Left lobe of liver (tissue), 2 donors: ENCODE data around the gene DTWD2. TPM values are rescaled to one million over a fixed set of nuclear protein-coding genes. Genes with fewer than 3 reads are reported as not detected.
"Not testable (repeated sequence)": the region's sequence is repeated elsewhere in the genome, so short reads cannot be mapped to it uniquely, and the experiment has no call there.

Experiments
- ATAC-seq: fragments of 200-7000 bp; cut with Tn5 transposase; one replicate; pipeline ENCODE4 v1.9.1; 2020; ENCODE audit warnings: mild to moderate bottlenecking, moderate library complexity
- DNase-seq: peaks from one replicate; pipeline ENCODE4 v3.0.0-alpha.2; 2020; ENCODE audit warnings: low spot score
- total RNA-seq: library from RNA; stranded (reverse); gene quantifications from one replicate; pipeline ENCODE4 v1.2.1, GENCODE V29; 2021
- donor health status: DM: no; HTN: no; CAD: no; lungs with moderate emphysema.
- donor health status: DM: no; HTN: yes; CAD: no.

Gene DTWD2
- total RNA-seq, 1 donor from 2014 or later, result 4.6 TPM

GRCh38 chr5:118882666-118883065 is 105.7 kb downstream of the DTWD2 start:
- DNase-seq (no peak), ATAC-seq (no peak)

GRCh38 chr5:118876852-118877251 is 111.5 kb downstream of the DTWD2 start:
- DNase-seq, ATAC-seq: not testable (repeated sequence)

- DNase-seq, result no peak
- no peak for ATAC-seq
These were observed 113.2 kb downstream of the DTWD2 start for GRCh38 chr5:118875131-118875530.

GRCh38 chr5:118873417-118873816 is 114.9 kb downstream of the DTWD2 start:
- no peak for ATAC-seq
- DNase-seq, result no peak

GRCh38 chr5:118863345-118863744 is 125.0 kb downstream of the DTWD2 start:
- ATAC-seq, result no peak
- DNase-seq, result no peak

DNA sequence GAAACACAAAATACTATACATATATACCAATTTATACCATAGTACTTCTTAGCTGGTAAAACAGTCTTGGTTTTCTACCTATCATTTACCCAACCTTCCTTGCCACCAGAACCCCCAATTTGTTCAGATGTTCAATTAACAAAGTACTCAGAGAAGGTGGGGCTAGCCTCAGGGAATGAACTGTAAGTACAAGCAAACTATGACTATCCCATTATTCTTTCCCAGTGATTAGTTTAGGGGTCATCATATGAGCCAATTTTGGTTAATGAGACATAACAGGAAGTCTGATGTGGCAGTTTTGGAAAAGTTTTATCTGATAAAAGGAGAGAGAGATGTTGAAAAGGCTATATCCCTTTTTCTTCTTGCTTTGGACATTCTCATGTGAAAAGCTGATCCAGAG is 125.8 kb downstream of the DTWD2 start:
- ATAC-seq (no peak), DNase-seq (no peak)

DNA sequence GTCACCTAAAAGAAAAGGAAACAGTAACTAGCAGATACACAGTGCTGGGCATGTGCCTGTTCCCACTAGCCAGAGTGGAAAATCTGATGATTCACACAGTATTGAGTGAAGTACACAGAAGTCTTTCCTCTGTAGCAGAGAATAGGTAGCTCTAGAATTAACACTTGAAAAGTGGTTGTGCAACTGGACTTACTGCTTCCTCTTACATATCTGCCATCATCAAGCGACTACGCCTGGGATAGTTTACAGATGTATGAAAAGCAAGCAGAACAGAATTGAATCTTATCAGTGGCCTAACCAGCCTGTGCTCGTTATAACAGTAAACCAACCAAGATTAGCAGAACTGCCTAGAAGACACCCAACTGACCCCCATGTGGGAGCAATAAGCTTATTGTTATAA is 130.6 kb downstream of the DTWD2 start:
- no peak for DNase-seq
- no peak for ATAC-seq

- DNase-seq, result no peak
These were observed 133.5 kb downstream of the DTWD2 start for GRCh38 chr5:118854819-118855218.

GRCh38 chr5:118851785-118852184 is 136.6 kb downstream of the DTWD2 start:
- not testable (repeated sequence) for DNase-seq, ATAC-seq

More at GRCh38 chr5:118854819-118855218, 133.5 kb downstream of the DTWD2 start:
- ATAC-seq, result no peak

- DNase-seq, ATAC-seq: not testable (repeated sequence)
These were observed 138.8 kb downstream of the DTWD2 start for GRCh38 chr5:118849507-118849906.

DNA sequence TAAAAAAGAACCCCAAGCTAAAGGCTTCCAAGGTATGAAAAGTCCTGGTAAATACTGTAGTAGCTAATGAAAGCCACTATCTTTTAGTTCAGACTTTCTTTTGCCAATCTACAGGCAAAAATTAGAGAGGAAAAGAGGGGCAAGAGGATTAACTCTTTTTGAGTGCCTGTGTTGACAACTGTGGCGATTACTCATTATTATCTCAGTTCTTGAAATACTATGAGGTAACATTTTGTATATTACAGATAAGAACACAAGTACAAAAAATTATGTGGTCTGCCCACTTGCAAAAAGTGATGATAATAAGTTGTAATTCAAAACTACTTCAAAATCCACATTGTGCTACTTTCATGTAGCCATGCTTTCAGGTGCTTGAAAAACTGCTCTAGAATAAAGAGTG is 144.0 kb downstream of the DTWD2 start:
- ATAC-seq (no peak), DNase-seq (no peak)

GRCh38 chr5:118834710-118835109 is 153.6 kb downstream of the DTWD2 start:
- no peak for DNase-seq

DNA sequence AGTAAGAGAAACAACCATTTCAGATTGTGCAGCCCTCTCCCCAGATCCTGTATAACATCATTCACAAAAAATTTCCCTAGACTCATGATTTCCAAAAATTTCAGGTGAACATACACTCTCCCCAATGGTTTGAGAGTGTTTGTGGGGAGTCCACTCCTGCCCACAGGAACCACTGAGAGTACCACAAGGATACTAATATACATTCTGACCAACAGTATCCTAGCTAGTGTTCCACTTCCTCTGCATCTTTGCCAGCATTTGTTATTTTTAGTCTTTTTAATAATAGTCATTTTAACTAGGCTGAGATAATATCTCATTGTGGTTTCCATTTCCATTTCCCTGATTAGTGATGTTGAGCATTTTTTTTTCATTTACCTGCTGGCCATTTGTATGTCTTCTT is 155.4 kb downstream of the DTWD2 start:
- ATAC-seq (no peak), DNase-seq (no peak)

More at GRCh38 chr5:118834710-118835109, 153.6 kb downstream of the DTWD2 start:
- no peak for ATAC-seq

- ATAC-seq, result no peak
These were observed 163.1 kb downstream of the DTWD2 start for GRCh38 chr5:118825226-118825625.

GRCh38 chr5:118818604-118819003 is 169.7 kb downstream of the DTWD2 start:
- ATAC-seq (no peak), DNase-seq (no peak)

More at GRCh38 chr5:118825226-118825625, 163.1 kb downstream of the DTWD2 start:
- DNase-seq, result no peak

- no peak for DNase-seq
- no peak for ATAC-seq
These were observed 179.9 kb downstream of the DTWD2 start for GRCh38 chr5:118808441-118808840.

- no peak for ATAC-seq
- DNase-seq, result no peak
These were observed 181.8 kb downstream of the DTWD2 start for GRCh38 chr5:118806571-118806970.

- ATAC-seq (no peak), DNase-seq (no peak)
These were observed 186.0 kb downstream of the DTWD2 start for GRCh38 chr5:118802335-118802734.

DNA sequence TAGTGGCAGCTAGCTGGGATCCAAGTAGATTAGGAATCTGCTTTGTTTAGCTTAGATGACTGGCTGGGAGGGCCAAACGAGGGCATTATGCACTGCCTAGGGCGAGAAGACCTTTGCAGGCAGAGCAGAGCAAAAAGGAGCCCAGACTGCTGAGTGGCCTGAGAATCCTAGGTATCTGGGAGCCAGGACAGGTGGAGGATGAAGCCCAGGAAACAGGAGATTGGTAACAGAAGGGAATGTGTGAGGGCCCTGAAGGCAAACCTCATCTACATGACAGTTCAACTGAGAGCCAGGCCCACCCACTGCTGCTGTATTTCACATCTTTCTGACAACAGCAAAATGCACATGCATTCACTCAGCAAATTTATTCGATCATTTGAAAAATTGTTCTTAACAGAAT is 192.3 kb downstream of the DTWD2 start:
- no peak for DNase-seq
- ATAC-seq, result no peak

GRCh38 chr5:118794281-118794680 is 194.1 kb downstream of the DTWD2 start:
- ATAC-seq, result no peak
- no peak for DNase-seq

GRCh38 chr5:118793652-118794051 is 194.7 kb downstream of the DTWD2 start:
- ATAC-seq (peak; percentile 78), DNase-seq (peak; percentile 49)

GRCh38 chr5:118793091-118793490 is 195.3 kb downstream of the DTWD2 start:
- no peak for DNase-seq
- no peak for ATAC-seq

DNA sequence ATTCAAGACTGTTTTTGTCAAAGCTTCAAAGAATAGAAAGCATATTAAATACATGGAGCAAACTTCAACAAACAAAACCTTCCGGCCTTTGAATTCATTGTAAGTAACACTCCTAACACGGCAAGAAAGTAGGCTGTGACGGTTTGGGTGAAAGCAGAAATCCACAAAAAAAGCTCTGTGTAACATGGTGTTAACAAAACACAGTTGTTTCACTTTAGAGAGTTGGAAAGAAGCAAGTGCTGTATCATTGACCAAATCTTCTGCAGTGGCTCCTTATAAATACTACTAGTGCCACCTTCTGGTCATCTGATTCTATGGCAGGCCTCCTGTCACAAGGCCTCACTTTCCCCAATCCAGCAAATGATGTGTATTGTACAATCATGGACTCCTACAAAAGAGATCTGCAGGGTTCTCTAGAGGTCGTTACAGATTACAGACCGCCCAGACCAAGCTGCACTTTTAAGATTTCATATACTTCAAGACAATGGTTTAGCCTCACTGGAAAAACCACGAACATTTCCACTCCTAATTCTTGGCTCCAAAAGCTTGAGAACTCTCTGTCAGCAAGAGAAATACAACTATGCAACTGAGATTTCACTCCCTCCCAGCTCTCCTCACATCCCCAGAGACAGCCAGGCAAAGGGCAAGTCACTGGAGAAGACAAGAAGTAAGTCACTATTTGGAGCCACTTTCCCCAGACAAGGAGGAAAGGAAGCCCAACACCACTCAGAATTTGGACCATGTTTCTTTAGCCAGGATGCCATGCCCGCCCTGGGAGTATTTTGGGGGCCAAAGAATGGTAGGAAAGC is 196.2 kb downstream of the DTWD2 start:
- peak; percentile 96 for ATAC-seq
- no peak for DNase-seq
